Astrocyte of the spinal cord (primary cell): ENCODE results near the gene SDR42E2.

Source experiments
- DNase-seq: peaks from one replicate; pipeline ENCODE4 v3.0.0; 2011; ENCODE audit warnings: low read depth, low spot score
- H3K4me3 ChIP-seq: 2 replicates; pipeline ENCODE4 v1.5.1; 2011; ENCODE audit warnings: low read depth, mild to moderate bottlenecking, low read length, moderate library complexity
- in situ Hi-C: cut with HindIII; loops from 2 replicates; pipeline ENCODE4 v1.10.0; 2017; ENCODE audit warnings: low sequenced_read_pairs
- TF ChIP-seq, protein P1 (sequence below): IDR thresholded peaks from 2 replicates; pipeline ENCODE4 v1.5.1; 2012; ENCODE audit warnings: low read depth, mild to moderate bottlenecking, low read length, inconsistent platforms

Gene SDR42E2

DNA sequence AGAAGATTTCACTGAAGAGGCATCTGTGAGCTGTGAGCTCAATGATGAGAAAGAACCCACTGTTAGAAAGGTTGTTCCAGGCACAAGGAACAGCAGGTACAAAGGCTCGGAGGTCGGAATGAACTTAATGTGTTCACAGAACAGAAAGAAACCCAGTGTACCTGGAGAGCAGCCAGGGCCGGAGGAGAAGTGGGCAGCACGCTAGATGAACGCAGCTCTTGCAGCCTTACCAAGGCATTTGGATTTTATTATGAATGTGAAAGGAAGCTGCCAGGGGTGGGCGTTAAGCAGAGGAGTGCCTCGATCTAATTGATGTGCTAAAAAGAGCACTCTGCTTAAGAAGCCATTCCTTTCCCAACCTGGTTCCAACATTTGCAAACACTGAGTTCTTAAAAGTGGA is 62.8 kb downstream of the SDR42E2 start:
- DNase-seq, result no peak
- H3K4me3 ChIP-seq, result no peak overlapping the region
- TF ChIP-seq, protein P1, sequence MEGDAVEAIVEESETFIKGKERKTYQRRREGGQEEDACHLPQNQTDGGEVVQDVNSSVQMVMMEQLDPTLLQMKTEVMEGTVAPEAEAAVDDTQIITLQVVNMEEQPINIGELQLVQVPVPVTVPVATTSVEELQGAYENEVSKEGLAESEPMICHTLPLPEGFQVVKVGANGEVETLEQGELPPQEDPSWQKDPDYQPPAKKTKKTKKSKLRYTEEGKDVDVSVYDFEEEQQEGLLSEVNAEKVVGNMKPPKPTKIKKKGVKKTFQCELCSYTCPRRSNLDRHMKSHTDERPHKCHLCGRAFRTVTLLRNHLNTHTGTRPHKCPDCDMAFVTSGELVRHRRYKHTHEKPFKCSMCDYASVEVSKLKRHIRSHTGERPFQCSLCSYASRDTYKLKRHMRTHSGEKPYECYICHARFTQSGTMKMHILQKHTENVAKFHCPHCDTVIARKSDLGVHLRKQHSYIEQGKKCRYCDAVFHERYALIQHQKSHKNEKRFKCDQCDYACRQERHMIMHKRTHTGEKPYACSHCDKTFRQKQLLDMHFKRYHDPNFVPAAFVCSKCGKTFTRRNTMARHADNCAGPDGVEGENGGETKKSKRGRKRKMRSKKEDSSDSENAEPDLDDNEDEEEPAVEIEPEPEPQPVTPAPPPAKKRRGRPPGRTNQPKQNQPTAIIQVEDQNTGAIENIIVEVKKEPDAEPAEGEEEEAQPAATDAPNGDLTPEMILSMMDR, result no peak
- in situ Hi-C loops, result no loop called here

DNA sequence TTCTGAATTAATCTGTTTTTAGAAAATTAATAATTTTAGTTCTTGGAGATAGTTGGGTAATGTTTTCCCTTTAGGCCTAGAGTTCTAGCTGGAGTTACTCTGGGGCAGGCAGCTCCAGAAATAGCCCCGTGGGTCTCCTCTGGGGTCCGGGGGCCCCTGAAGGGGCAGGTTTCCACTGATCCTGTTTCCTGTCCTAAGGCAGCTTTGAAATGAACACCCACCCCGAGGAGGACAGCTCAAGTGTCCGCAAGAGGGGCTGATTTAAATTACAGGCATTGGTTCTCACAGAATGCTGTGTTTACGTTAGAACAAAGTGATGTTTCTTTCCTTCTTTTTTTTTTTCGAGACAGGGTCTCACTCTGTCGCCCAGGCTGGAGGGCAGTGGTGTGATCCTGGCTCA is 67.6 kb downstream of the SDR42E2 start:
- no peak for DNase-seq
- TF ChIP-seq, protein P1, result no peak
- in situ Hi-C loops, result no loop called here
- H3K4me3 ChIP-seq, result no peak overlapping the region

DNA sequence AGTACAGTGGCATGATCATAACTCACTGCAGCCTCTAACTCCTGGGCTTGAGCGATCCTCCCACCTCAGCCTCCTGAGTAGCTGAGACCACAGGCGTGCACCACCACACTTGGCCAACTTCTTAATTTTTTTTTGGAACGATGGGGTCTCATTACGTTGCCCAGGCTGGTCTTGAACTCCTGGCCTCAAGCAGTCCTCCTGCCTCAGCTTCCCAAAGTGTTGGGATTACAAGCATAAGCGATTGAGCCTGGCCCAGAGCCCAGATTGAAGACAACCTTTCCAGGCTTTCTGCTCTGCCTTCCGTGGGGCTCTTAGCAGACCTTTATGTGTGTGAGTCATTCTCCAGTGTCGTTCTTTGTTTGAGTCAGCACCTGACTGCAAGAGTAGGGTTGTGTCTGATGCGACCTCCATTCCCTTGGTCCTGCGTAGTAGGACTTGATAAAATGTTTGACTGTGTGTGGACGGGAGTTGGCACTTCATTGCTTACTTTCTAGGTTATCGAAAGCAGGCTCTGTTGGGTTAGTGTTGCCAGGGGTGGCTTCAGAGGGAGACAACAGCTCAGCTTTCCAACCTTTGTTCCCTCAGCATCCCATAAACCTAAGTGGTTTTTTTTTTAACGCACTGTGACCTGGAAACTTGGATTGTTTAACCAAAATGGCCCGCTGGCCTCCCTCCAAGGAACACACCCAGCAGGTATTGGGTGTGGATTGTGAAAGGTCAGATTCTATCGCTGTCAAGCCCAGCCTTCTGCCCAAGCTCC is 70.2 kb downstream of the SDR42E2 start:
- in situ Hi-C loops, result no loop called here
- TF ChIP-seq, protein P1, result no peak
- no peak overlapping the region for H3K4me3 ChIP-seq
- peak; percentile 57 for DNase-seq

DNA sequence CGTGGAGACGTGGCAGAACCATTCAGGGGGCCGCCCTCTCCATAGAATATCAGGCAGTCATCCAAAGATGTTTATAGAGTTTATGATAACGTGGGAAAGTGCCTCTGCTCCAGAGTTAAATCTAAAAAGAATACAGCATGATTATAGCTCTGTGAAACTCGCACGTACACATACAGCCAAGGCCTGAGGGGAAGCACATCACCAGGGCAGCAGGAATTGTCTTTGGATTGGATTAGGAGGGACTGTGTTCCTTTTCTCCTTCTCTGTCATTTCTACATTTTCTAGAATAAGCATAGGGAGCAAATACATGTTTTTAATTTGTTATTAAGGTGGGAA is 70.7 kb downstream of the SDR42E2 start:
- DNase-seq, result peak; percentile 9
- no peak overlapping the region for H3K4me3 ChIP-seq
- TF ChIP-seq, protein P1, result no peak
- in situ Hi-C loops, result no loop called here

DNA sequence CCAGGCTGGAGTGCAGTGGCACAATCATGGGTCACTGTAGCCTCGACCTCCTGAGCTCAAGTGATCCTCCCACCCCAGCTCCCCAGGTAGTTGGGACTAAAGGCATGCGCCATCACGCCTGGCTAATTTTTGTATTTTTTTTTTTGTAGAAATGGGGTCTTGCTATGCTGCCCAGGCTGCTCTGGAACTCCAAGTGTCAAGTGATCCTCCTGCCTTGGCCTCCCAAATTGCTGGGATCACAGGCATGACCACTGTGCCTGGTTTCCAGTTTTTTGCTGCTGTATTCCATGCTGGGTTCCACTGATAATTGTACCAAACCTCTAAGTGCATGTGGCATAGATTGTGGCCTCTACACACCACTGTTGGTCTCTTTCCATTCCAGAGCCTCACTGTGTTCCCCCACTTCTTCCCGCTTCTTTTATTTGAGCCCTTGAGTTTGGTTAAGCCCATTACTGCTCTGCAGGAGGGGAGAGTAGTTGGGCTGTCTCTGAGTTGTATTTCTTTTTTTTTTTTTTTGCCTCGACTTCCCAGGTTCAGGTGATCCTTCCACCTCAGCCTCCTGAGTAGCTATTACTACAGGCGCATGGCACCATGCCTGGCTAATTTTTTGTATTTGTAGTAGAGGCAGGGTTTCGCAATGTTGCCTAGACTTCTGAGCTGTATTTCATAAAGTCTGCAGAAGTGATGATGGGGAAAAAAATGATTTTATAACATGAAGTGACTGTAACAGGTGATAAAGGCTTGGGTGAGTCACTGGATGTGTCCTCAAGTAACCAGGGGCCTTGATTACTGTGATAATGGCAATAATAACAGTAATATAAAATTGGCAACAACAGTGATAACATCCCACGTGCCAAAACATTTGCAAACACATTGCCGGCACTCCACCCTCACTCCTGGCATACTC is 73.8 kb downstream of the SDR42E2 start:
- in situ Hi-C loops, result no loop called here
- no peak overlapping the region for H3K4me3 ChIP-seq
- no peak for DNase-seq
- TF ChIP-seq, protein P1, result no peak

DNA sequence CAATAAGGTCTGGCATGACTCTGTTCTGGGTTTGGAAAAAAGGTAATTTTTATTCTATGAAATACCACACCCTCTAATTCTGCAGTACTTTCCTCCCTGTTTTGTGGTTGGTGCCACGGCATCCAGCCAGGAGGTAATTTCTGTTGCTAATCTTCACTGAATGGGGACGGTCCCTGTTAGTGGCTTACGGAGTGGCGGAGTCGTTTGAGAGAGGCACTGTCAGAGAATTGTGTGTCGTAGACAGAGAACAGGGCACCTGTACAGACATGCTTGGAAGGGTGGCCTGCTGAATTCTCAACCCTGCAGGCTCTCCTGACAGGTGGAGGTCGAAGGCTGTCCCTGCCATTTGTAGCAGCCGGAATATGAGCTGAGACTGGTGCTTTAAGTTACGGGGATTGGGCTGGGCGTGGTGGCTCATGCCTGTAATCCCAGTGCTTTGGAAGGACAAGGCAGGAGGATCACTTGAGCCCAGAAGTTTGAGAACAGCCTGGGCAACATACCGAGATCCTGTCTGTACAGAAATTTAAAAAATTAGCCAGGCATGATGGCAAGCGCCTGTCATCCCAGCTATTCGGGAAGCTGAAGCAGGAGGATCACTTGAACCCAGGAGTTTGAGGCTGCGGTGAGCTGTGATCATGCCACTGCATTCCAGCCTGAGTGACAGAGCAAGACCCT is 77.0 kb downstream of the SDR42E2 start:
- no peak overlapping the region for H3K4me3 ChIP-seq
- in situ Hi-C loops, result no loop called here
- TF ChIP-seq, protein P1, result no peak
- no peak for DNase-seq
